SK-N-SH treated with all-trans-retinoic acid at 6 μM for 48 hours (cell line): Measurements from ENCODE around the gene METTL26.

Experiments
- ATAC-seq: fragments of 200-7000 bp; cut with Tn5 transposase; 3 replicates; pipeline ENCODE4 v1.9.1; 2020; ENCODE audit warnings: mild to moderate bottlenecking, moderate library complexity
- BACH2 ChIP-seq: fragments of 250-450 bp; sonication (Bioruptor Pico); IDR thresholded peaks from 2 replicates; pipeline ENCODE4 v1.9.0; 2021; ENCODE audit warnings: mild to moderate bottlenecking, borderline replicate concordance
- ESRRG ChIP-seq: fragments of 250-450 bp; sonication (Bioruptor Pico); IDR thresholded peaks from 2 replicates; pipeline ENCODE4 v1.6.1; 2021; ENCODE audit warnings: mild to moderate bottlenecking
- OSR1 ChIP-seq: fragments of 250-450 bp; sonication (Bioruptor Pico); IDR thresholded peaks from 2 replicates; pipeline ENCODE4 v1.8.0; 2022; ENCODE audit warnings: moderate library complexity, mild to moderate bottlenecking, inconsistent platforms
- PPARA ChIP-seq: fragments of 250-450 bp; sonication (Bioruptor Pico); IDR thresholded peaks from 2 replicates; pipeline ENCODE4 v1.5.0; 2020; ENCODE audit warnings: mild to moderate bottlenecking, borderline replicate concordance
- RARB ChIP-seq: fragments of 250-450 bp; sonication (Bioruptor Pico); IDR thresholded peaks from 2 replicates; pipeline ENCODE4 v1.8.0; 2021; ENCODE audit warnings: mild to moderate bottlenecking, moderate library complexity
- TOX ChIP-seq: fragments of 250-450 bp; sonication (Bioruptor Pico); IDR thresholded peaks from 2 replicates; pipeline ENCODE4 v1.8.0; 2021; ENCODE audit warnings: mild to moderate bottlenecking, moderate library complexity, borderline replicate concordance
- ZC3H10 ChIP-seq: fragments of 250-450 bp; sonication (Bioruptor Pico); IDR thresholded peaks from 2 replicates; pipeline ENCODE4 v1.5.1; 2021; ENCODE audit warnings: mild to moderate bottlenecking, moderate library complexity
- ZFP3 ChIP-seq: fragments of 250-450 bp; sonication (Bioruptor Pico); IDR thresholded peaks from 2 replicates; pipeline ENCODE4 v1.5.0; 2020; ENCODE audit warnings: mild to moderate bottlenecking, moderate library complexity
- ZFP30 ChIP-seq: fragments of 450-650 bp; formaldehyde crosslinking; IDR thresholded peaks from 2 replicates; pipeline ENCODE4 v1.5.0; 2022; ENCODE audit warnings: mild to moderate bottlenecking, moderate library complexity
- ZNF565 ChIP-seq: fragments of 450-650 bp; formaldehyde crosslinking; conservative IDR thresholded peaks from 2 replicates; pipeline ENCODE4 v1.5.0; 2020; ENCODE audit warnings: low read depth, mild to moderate bottlenecking, moderate library complexity
- ZNF70 ChIP-seq: fragments of 450-650 bp; formaldehyde crosslinking; IDR thresholded peaks from 2 replicates; pipeline ENCODE4 v1.5.0; 2020; ENCODE audit warnings: mild to moderate bottlenecking, moderate library complexity
- ZNF8 ChIP-seq: fragments of 450-650 bp; formaldehyde crosslinking; IDR thresholded peaks from 2 replicates; pipeline ENCODE4 v1.5.0; 2020; ENCODE audit warnings: mild to moderate bottlenecking, moderate library complexity
- TF ChIP-seq, protein P1 (sequence below): fragments of 250-450 bp; sonication (Bioruptor Pico); IDR thresholded peaks from 2 replicates; pipeline ENCODE4 v1.5.1; 2021; ENCODE audit warnings: mild to moderate bottlenecking, moderate library complexity
- TF ChIP-seq, protein P2 (sequence below): fragments of 250-450 bp; sonication (Bioruptor Pico); IDR thresholded peaks from 2 replicates; pipeline ENCODE4 v1.5.1; 2020; ENCODE audit warnings: low read depth, mild to moderate bottlenecking, moderate library complexity
- TF ChIP-seq, protein P3 (sequence below): fragments of 250-450 bp; sonication (Bioruptor Pico); IDR thresholded peaks from 2 replicates; pipeline ENCODE4 v1.5.0; 2020; ENCODE audit warnings: mild to moderate bottlenecking, moderate library complexity
- TF ChIP-seq, protein P4 (sequence below): fragments of 250-450 bp; sonication (Bioruptor Pico); IDR thresholded peaks from 2 replicates; pipeline ENCODE4 v1.8.0; 2020; ENCODE audit warnings: mild to moderate bottlenecking, moderate library complexity, borderline replicate concordance
- TF ChIP-seq, protein P5 (sequence below): fragments of 250-450 bp; sonication (Bioruptor Pico); IDR thresholded peaks from 2 replicates; pipeline ENCODE4 v1.8.0; 2021; ENCODE audit warnings: low read depth, mild to moderate bottlenecking, moderate library complexity, borderline replicate concordance

The METTL26 gene

DNA sequence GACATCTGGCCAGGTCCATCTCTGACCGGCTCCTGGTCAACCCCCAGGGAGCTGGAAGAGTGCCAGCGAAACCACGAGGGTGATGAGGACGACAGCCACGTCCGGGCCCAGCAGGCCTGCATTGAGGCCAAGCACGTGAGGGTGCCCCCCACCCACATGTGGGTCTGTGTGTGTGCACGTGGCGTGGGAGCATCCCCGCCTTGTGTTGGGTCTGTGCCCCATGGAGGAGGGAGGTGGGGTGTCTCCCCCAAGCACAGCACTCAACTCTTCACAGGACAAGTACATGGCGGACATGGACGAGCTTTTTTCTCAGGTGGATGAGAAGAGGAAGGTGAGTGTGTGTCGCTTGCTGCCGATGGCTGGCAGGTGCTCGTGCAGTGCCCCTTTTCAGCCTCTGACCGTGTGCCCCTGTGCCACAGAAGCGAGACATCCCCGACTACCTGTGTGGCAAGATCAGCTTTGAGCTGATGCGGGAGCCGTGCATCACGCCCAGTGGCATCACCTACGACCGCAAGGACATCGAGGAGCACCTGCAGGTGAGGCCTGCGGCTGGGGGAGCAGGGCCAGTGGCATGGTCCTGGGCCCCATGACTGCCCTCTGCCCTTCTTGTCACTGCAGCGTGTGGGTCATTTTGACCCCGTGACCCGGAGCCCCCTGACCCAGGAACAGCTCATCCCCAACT, 45.8 kb upstream of the METTL26 start (continued):
- TF ChIP-seq, protein P1, sequence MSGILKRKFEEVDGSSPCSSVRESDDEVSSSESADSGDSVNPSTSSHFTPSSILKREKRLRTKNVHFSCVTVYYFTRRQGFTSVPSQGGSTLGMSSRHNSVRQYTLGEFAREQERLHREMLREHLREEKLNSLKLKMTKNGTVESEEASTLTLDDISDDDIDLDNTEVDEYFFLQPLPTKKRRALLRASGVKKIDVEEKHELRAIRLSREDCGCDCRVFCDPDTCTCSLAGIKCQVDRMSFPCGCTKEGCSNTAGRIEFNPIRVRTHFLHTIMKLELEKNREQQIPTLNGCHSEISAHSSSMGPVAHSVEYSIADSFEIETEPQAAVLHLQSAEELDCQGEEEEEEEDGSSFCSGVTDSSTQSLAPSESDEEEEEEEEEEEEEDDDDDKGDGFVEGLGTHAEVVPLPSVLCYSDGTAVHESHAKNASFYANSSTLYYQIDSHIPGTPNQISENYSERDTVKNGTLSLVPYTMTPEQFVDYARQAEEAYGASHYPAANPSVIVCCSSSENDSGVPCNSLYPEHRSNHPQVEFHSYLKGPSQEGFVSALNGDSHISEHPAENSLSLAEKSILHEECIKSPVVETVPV, result no peak
- TF ChIP-seq ZFP30 (CRISPR knock-in tag) (no peak), ZNF565 (CRISPR knock-in tag) (no peak), ZC3H10 (CRISPR knock-in tag) (no peak), PPARA (CRISPR knock-in tag) (no peak)
- TF ChIP-seq, protein P2, sequence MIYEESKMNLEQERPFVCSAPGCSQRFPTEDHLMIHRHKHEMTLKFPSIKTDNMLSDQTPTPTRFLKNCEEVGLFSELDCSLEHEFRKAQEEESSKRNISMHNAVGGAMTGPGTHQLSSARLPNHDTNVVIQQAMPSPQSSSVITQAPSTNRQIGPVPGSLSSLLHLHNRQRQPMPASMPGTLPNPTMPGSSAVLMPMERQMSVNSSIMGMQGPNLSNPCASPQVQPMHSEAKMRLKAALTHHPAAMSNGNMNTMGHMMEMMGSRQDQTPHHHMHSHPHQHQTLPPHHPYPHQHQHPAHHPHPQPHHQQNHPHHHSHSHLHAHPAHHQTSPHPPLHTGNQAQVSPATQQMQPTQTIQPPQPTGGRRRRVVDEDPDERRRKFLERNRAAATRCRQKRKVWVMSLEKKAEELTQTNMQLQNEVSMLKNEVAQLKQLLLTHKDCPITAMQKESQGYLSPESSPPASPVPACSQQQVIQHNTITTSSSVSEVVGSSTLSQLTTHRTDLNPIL (CRISPR knock-in tag), result no peak
- TF ChIP-seq, all 23 proteins: peak for 0

DNA sequence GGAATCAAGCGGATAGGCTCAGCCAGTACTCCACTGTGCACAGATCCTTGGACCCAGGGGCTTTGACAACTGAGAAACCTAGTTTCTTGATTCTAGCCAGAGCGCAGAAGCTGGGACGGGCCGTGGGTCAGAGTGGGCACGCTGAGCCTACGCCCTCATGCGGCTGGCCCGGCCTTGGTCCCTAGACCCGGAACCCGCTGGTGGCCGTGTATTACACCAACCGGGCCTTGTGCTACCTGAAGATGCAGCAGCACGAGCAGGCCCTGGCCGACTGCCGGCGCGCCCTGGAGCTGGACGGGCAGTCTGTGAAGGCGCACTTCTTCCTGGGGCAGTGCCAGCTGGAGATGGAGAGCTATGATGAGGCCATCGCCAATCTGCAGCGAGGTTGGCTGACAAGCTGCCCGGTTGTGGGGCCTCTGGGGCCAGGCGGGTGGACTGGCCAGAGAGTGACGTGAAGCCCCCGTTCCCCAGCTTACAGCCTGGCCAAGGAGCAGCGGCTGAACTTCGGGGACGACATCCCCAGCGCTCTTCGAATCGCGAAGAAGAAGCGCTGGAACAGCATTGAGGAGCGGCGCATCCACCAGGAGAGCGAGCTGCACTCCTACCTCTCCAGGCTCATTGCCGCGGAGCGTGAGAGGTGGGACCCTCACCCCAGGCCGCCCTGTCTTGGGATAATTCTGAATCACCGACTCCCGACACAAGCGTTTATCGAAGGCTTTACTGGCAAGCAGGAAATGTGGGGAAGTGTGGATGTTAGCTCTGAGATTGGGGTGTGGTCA, 45.1 kb upstream of the METTL26 start:
- no peak for TF ChIP-seq PPARA (CRISPR knock-in tag)
- TF ChIP-seq, protein P3, sequence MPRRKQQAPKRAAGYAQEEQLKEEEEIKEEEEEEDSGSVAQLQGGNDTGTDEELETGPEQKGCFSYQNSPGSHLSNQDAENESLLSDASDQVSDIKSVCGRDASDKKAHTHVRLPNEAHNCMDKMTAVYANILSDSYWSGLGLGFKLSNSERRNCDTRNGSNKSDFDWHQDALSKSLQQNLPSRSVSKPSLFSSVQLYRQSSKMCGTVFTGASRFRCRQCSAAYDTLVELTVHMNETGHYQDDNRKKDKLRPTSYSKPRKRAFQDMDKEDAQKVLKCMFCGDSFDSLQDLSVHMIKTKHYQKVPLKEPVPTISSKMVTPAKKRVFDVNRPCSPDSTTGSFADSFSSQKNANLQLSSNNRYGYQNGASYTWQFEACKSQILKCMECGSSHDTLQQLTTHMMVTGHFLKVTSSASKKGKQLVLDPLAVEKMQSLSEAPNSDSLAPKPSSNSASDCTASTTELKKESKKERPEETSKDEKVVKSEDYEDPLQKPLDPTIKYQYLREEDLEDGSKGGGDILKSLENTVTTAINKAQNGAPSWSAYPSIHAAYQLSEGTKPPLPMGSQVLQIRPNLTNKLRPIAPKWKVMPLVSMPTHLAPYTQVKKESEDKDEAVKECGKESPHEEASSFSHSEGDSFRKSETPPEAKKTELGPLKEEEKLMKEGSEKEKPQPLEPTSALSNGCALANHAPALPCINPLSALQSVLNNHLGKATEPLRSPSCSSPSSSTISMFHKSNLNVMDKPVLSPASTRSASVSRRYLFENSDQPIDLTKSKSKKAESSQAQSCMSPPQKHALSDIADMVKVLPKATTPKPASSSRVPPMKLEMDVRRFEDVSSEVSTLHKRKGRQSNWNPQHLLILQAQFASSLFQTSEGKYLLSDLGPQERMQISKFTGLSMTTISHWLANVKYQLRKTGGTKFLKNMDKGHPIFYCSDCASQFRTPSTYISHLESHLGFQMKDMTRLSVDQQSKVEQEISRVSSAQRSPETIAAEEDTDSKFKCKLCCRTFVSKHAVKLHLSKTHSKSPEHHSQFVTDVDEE (CRISPR knock-in tag), result no peak
- TF ChIP-seq, protein P2 (CRISPR knock-in tag), result no peak
- no peak for TF ChIP-seq ESRRG (CRISPR knock-in tag)
- TF ChIP-seq, protein P4, sequence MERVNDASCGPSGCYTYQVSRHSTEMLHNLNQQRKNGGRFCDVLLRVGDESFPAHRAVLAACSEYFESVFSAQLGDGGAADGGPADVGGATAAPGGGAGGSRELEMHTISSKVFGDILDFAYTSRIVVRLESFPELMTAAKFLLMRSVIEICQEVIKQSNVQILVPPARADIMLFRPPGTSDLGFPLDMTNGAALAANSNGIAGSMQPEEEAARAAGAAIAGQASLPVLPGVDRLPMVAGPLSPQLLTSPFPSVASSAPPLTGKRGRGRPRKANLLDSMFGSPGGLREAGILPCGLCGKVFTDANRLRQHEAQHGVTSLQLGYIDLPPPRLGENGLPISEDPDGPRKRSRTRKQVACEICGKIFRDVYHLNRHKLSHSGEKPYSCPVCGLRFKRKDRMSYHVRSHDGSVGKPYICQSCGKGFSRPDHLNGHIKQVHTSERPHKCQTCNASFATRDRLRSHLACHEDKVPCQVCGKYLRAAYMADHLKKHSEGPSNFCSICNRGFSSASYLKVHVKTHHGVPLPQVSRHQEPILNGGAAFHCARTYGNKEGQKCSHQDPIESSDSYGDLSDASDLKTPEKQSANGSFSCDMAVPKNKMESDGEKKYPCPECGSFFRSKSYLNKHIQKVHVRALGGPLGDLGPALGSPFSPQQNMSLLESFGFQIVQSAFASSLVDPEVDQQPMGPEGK (CRISPR knock-in tag), result no peak
- TF ChIP-seq ZC3H10 (CRISPR knock-in tag), result no peak
- TF ChIP-seq ZNF70 (CRISPR knock-in tag), result no peak
- TF ChIP-seq TOX (CRISPR knock-in tag), result no peak
- TF ChIP-seq ZNF565 (CRISPR knock-in tag), result no peak
- no peak for TF ChIP-seq OSR1 (CRISPR knock-in tag)
- TF ChIP-seq ZNF8 (CRISPR knock-in tag), result no peak
- no peak for TF ChIP-seq RARB (CRISPR knock-in tag)
- TF ChIP-seq, protein P5, sequence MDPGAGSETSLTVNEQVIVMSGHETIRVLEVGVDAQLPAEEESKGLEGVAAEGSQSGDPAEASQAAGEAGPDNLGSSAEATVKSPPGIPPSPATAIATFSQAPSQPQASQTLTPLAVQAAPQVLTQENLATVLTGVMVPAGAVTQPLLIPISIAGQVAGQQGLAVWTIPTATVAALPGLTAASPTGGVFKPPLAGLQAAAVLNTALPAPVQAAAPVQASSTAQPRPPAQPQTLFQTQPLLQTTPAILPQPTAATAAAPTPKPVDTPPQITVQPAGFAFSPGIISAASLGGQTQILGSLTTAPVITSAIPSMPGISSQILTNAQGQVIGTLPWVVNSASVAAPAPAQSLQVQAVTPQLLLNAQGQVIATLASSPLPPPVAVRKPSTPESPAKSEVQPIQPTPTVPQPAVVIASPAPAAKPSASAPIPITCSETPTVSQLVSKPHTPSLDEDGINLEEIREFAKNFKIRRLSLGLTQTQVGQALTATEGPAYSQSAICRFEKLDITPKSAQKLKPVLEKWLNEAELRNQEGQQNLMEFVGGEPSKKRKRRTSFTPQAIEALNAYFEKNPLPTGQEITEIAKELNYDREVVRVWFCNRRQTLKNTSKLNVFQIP (CRISPR knock-in tag), result no peak
- no peak for TF ChIP-seq BACH2 (CRISPR knock-in tag)
- TF ChIP-seq ZFP3, result no peak
- TF ChIP-seq, protein P1, result no peak
- ATAC-seq, result no peak
